Raji (cell line): ENCODE measurements around the gene RIT2.

Source experiments
- POLR2A ChIP-seq: IDR thresholded peaks from 2 replicates; pipeline ENCODE4 v1.6.1; 2011; ENCODE audit warnings: low read depth, low read length, control low read depth; ENCODE audit not compliant: insufficient read depth

The RIT2 gene

DNA sequence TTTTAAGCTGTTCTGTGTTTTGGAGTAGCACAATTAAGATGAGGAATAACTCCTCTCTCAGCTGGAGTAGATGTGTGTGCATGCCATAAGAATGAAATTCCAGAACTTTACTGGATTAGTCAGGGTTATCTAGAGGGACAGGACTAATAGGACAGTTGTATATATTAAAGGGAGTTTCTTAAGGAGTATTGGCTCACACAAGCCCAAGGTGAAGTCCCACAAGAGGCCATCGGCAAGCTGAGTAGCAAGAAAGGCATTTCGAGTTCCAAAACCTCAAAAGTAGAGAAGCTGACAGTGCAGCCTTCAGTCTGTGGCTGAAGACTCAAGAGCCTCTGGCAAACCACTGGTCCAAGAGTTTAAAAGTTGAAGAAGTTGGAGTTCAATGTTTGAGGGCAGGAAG is 113.7 kb downstream of the RIT2 start:
- TF ChIP-seq POLR2A, result no peak

DNA sequence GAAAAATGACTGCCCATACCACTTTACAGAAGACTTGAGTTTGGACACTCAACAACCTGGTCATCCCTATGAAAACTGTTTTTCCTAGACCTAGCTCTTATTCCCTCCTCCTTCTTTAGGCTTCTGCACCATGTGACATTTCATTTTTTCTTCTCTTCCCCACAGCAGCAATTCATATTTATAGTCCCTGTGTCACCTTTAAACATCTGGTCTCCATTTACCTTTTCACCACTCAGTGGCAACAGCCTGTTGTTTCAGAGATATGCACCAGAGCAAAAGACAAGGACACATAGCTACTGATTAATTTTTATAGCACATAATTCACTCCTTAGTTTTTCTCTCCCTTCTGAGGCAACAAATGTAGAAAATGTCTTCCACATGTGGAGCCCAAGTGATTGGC is 118.7 kb downstream of the RIT2 start:
- TF ChIP-seq POLR2A, result no peak

DNA sequence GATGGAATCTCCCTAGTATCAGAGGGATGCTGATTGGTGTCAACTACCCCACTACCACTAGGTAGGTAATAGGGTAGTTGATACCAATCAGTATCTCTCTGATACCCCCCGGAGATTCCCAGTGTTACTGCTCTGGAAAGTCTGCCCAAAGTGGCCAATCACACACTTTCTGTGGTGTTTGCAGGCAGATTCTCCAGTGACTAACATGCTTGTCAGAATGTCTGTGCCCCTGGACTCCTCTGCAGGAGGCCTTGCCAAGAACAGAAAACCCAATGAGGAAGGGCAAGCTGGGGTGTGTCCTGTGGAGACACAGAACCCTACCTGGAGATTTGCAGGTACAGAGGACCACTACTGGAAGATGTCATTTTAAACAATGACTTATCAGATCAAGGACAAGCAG is 135.1 kb downstream of the RIT2 start:
- no peak for TF ChIP-seq POLR2A

DNA sequence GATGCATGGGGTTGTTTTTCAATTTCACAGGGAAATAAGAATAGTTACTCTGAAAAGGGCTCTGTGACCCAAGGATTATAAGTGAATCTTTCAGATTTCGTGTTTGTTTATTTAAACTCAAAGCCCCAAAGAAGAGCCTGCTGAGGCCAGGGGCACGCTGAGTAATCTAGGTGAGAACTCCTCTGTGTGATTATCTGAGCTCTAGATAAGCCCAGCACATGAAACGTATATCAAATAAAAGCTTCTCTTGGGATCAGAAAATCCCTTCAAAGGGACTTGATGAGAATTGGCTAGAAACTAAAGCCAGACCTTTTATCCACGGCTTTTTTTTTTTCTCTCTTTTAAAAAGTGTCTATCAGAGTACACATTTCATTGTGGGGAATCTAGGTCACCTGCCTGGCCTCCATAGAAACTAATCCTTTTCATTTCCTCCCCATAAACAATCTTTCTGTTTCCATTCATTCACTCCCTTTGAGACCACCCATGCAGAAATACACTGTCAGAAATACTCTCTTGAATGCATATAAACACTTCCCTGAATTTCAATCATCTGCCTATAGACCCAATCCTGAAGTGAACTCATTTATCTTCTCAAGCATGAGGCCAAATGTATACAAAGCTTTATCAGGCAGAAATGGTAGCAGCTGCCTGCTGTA is 137.4 kb downstream of the RIT2 start:
- no peak for TF ChIP-seq POLR2A

DNA sequence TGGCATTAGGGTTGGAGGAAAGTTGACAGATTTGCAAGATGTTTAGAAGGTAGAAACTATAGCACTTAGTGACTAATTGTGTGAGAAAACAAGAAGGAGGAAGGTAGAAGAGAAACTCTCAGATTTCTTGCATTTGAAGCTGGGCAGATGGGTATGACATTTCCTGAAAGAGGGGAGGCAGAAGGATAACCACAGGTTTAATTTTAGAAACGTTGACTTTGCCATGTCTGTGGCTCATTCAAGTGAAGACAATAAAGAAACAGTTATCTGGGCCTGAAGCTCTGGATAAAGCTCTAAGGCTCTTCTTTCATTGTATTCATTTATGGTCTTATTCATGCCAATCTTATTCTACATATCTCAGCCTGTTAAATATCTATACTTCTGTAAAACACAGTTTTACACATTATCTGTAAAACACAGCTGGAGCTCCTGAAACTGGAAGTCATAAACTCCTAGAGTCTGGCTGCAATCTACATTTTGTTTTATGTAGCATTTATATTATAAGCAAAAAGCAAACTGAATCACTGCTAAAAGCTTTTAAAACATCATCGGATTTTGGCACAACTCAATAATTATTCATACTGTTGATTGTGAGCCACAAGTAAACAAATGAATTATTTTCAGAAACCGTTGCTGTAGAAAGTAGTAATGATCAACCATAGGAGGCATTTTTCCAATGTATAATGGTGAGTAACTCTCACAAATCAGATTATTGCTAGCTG is 138.5 kb downstream of the RIT2 start:
- no peak for TF ChIP-seq POLR2A

DNA sequence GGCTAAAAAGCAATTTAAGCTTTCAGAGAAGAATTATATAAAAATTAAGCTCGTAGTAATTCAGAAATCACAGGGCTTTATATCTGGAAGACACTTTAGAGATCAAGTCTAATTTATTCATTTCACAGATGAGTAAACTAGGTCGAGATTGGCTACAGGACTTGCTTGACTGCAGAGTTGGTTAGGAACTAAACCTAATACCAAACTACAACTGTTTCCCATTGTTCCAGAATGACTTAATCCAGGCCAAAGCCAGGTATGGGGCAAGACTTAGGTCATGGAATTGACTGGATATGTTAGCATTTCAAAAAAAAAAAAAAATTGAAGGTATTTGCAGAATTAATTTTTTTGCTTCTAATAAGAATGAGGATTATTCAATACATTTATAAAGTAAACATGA is 146.1 kb downstream of the RIT2 start:
- no peak for TF ChIP-seq POLR2A

DNA sequence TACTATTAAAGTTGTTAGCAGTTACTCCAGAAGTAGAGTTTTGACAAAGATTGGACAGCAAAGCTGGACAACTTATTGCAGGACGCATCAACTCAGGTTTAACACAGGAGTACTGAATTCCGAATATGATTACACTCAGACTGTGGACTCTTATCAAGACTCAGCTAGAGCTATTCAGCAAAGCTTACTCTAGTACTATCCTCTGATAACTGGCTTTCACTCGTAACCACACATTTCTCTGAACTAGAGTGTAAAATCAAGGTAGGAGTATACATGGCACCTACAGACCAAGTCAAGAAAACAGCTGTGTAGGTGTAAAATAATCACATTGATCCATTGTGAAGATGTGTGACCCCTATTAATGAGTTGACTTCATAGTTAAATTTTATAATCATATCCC is 154.2 kb downstream of the RIT2 start:
- TF ChIP-seq POLR2A, result no peak

DNA sequence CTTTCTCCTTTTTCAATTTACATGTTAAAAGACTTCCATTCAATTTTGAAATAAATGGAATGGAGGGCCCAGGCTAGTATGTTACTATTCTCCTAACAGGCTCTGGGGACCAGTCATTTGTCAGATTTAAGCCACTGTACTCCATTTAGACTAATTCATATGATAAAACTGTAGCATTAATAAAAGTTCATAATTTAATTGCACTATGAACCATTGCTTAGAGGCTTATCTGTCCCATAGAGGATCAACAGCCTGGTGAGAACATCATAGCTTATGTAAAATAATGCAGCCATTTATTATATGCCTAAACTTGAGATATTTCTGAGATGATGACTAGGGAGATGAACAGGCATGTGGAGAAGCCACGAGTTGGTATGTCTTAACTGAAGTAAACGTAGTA is 156.0 kb downstream of the RIT2 start:
- no peak for TF ChIP-seq POLR2A

DNA sequence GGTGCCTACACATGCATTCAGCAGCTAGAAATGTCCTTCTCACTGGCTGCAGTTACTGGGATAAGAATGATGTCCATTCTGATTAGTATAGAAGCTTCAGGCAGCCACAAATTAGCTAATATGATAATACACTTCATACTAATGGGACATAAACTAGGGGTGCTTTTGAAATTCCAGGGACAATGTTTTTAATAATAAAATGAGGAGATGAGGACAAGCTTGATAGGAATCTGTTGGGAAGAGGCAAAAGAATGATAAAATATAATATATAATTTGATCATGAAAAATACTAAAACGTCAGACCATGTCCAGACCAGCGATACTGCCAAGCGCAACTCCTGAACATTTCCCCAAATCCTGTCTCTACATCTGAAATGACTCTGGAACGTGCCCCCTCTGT is 157.1 kb downstream of the RIT2 start:
- TF ChIP-seq POLR2A, result no peak

DNA sequence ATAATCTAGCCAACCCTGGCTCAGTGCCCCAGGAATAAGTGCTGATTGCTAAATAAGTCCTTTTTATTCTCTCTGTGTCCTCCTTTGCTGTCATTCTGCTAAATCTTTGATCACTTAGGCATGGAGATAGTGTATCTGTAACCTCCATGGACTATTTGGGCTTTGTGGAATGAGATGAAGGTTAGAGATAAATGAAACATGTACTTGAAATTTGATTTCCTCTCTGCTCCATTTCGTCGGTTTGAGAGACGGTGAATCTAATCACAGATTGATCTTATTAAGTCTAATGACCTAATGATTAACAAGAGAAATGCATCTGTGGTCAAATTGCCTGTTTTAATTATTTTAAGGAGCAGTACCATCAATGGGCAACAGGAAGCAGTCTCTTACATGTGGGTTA is 159.2 kb downstream of the RIT2 start:
- no peak for TF ChIP-seq POLR2A

DNA sequence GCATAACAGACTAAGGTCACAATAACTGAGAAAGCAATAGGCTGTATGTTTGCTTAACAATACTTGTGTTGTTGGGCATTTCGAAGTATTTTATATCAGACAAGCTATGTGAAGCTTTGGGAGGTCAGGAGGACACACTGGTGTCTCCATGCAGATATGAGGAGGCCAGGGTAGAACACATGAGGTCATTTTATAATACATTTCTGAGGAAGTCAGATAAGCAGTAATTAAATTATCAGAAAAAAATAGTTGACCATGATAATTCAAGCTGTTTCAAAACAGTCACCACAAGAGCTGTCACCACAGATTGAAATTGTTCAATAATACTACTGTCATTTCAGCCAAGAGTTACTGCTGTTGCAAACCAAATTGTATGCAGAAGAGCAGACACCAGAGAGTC is 160.6 kb downstream of the RIT2 start:
- TF ChIP-seq POLR2A, result no peak

DNA sequence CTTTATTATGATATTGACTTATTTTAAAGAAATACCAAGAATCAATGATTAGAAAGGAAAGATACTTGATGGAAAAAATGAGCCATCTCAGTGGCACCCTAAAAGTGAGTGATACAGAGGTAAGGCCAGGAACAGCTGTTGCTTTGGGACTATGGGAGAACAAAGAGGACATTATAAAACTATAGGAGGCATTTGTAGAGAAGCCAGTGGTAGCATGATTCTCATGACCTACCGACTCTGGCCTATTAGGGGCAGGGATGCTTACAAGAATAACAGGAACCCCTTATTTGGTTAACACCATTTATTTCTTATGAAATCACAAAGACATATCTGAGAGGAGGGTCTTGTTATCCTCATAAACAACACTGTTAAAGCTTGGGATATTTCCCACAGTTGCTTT is 162.2 kb downstream of the RIT2 start:
- no peak for TF ChIP-seq POLR2A

DNA sequence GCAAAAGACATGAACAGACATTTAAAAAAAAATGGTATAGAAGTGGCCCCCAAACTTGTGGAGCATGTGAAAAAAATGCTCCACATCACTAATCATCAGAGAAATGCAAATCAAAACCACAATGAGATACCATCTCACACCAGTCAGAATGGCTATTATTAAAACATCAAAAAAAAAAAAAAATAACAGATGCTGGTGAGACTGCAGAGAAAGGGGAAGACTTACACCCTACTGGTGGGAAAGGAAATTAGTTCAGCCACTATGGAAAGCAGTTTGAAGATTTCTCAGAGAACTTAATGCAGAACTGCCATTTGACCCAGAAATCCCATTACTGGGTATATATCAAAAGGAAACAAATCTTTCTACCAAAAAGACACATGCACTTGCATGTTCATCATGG is 164.8 kb downstream of the RIT2 start:
- TF ChIP-seq POLR2A, result no peak

DNA sequence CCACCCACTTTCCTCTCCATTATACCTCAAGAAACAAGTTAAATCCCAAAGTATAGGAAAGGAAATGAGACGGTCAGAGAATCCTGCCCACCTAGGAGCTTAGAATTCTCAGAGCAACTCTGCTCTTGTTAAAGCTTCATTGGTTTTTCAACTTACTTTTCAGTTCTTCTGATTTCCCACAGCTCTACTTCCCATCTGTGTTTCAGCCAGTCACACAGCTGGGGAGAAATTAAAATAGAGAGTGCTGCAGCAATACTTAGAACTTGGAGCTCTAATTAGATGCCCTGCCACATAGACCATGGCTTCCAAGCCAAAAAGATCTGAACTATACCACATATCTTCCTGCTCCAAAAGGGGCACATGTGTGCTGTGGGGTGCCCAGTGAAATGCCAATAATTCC is 166.7 kb downstream of the RIT2 start:
- TF ChIP-seq POLR2A, result no peak

DNA sequence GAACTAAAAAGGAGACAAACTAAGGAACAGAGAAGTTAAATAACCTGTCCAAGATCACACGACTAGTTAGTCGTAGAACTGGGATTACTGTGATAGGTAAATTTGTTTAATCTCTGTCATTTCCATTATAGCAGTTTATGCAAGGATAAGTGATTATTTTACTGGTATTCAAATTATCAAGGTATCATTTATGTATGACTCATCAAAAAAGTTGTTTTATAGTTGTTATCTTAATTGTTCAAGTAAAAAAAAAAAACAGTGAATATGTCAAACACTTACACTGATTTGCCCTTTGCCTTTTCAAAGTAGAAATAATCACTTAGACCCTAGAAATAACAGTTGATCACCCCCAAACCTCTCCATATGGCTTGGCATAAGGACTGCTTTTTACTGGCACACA is 173.6 kb downstream of the RIT2 start:
- no peak for TF ChIP-seq POLR2A

DNA sequence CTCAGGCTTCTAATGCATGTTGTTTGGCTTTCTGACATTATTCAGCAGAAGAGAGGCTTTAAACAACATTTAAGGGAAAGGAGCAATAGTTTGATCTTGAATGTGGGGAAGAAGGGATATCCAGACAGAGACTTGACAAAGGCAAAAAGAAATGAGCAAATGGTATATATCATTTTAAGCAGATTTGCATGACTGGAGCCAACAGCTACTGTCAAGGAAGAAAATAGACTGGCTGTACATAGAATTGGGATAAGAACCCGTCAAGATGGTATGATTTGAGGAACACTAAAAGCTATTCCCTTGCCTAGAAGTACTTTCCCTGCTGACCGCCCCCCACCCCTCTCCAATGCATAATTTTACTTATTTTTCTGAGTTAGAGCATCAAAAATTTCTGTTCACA is 174.5 kb downstream of the RIT2 start:
- no peak for TF ChIP-seq POLR2A

DNA sequence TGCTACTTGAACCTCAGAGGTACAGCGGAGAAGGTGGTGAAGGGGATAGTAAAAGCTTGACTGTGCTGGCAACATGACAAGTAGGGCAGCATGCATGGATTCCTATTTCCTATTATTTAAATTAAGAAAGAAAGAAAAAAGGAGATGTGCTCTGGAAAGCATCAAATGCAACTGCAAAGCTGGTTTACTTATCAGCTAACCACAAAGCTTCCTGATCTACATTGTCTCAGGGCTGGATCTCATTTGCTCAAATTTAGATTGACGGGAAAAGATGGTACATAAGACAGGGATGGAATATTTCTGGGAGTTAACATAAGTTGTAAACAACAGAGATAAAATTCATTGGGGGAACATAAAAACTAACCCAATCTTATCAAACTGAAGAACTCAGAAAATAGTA is 178.0 kb downstream of the RIT2 start:
- TF ChIP-seq POLR2A, result no peak
